H9 (cell line): ENCODE measurements around the gene ENOX1. TPM values are rescaled to one million over a fixed set of nuclear protein-coding genes. Genes with fewer than 3 reads are reported as not detected.

Source experiments
- DNase-seq: peaks from one replicate; pipeline ENCODE4 v3.0.0-alpha.2; 2017
- H2AFZ ChIP-seq: one replicate; pipeline ENCODE4 v1.6.1; 2013; ENCODE audit warnings: mild to moderate bottlenecking, low read length, control low read depth, moderate library complexity
- H2AK5ac ChIP-seq: 2 replicates; pipeline ENCODE4 v1.6.1; 2013; ENCODE audit warnings: low read length, control low read depth, mixed read lengths; ENCODE audit not compliant: insufficient read length
- H2BK120ac ChIP-seq: one replicate; pipeline ENCODE4 v1.6.1; 2013; ENCODE audit warnings: low read depth, mild to moderate bottlenecking, low read length, control low read depth, inconsistent platforms; ENCODE audit not compliant: poor library complexity, severe bottlenecking
- H2BK12ac ChIP-seq: 2 replicates; pipeline ENCODE4 v1.6.1; 2013; ENCODE audit warnings: low read length, control low read depth, mixed read lengths, low read depth; ENCODE audit not compliant: insufficient read length
- H2BK15ac ChIP-seq: 2 replicates; pipeline ENCODE4 v1.6.1; 2013; ENCODE audit warnings: low read depth, low read length, control low read depth
- H2BK20ac ChIP-seq: one replicate; pipeline ENCODE4 v1.6.1; 2013; ENCODE audit warnings: low read depth, mild to moderate bottlenecking, low read length, control low read depth, inconsistent platforms; ENCODE audit not compliant: poor library complexity, severe bottlenecking
- H2BK5ac ChIP-seq: 2 replicates; pipeline ENCODE4 v1.6.1; 2013; ENCODE audit warnings: low read length, control low read depth, mixed read lengths; ENCODE audit not compliant: insufficient read length
- H3K14ac ChIP-seq: 2 replicates; pipeline ENCODE4 v1.6.1; 2013; ENCODE audit warnings: low read length, control low read depth; ENCODE audit not compliant: insufficient read depth
- H3K18ac ChIP-seq: 2 replicates; pipeline ENCODE4 v1.6.1; 2013; ENCODE audit warnings: low read depth, mild to moderate bottlenecking, mixed read lengths, low read length, control low read depth; ENCODE audit not compliant: insufficient read length
- H3K23ac ChIP-seq: 2 replicates; pipeline ENCODE4 v1.6.1; 2013; ENCODE audit warnings: low read length, control low read depth, mixed read lengths, low read depth; ENCODE audit not compliant: insufficient read length
- H3K23me2 ChIP-seq: 2 replicates; pipeline ENCODE4 v1.6.1; 2013; ENCODE audit warnings: low read depth, mild to moderate bottlenecking, mixed read lengths, low read length, control low read depth; ENCODE audit not compliant: insufficient read length, poor library complexity, severe bottlenecking
- H3K27ac ChIP-seq: 2 replicates; pipeline ENCODE4 v1.5.1; 2013; ENCODE audit warnings: low read length, control low read depth, mixed read lengths, low read depth; ENCODE audit not compliant: insufficient read length
- H3K27me3 ChIP-seq: 2 replicates; pipeline ENCODE4 v1.6.1; 2013; ENCODE audit warnings: low read length, control low read depth, inconsistent platforms; ENCODE audit not compliant: insufficient read depth
- H3K4ac ChIP-seq: 2 replicates; pipeline ENCODE4 v1.6.1; 2013; ENCODE audit warnings: low read depth, mild to moderate bottlenecking, control low read depth, inconsistent platforms, low read length, moderate library complexity
- H3K4me1 ChIP-seq: 2 replicates; pipeline ENCODE4 v1.6.1; 2013; ENCODE audit warnings: low read length, control low read depth, inconsistent platforms; ENCODE audit not compliant: insufficient read depth
- H3K4me2 ChIP-seq: 2 replicates; pipeline ENCODE4 v1.6.1; 2013; ENCODE audit warnings: low read length, control low read depth, mixed read lengths; ENCODE audit not compliant: insufficient read length, insufficient read depth
- H3K56ac ChIP-seq: 2 replicates; pipeline ENCODE4 v1.6.1; 2013; ENCODE audit warnings: low read depth, mild to moderate bottlenecking, mixed read lengths, low read length, control low read depth; ENCODE audit not compliant: insufficient read length
- H3K79me1 ChIP-seq: 2 replicates; pipeline ENCODE4 v1.6.1; 2013; ENCODE audit warnings: low read depth, mild to moderate bottlenecking, moderate library complexity, low read length, control low read depth, inconsistent platforms; ENCODE audit not compliant: insufficient read depth, poor library complexity, severe bottlenecking
- H3K79me2 ChIP-seq: 2 replicates; pipeline ENCODE4 v1.6.1; 2013; ENCODE audit warnings: low read length, control low read depth, inconsistent platforms; ENCODE audit not compliant: insufficient read depth
- H3K9ac ChIP-seq: 2 replicates; pipeline ENCODE4 v1.6.1; 2013; ENCODE audit warnings: low read length, control low read depth, mixed read lengths; ENCODE audit not compliant: insufficient read length; ENCODE audit errors: extremely low read depth
- H3K9me3 ChIP-seq: one replicate; pipeline ENCODE4 v1.6.1; 2013; ENCODE audit warnings: low read depth, low read length, inconsistent platforms; ENCODE audit not compliant: control insufficient read depth
- H3T11ph ChIP-seq: one replicate; pipeline ENCODE4 v1.6.1; 2013; ENCODE audit warnings: mild to moderate bottlenecking, low read length, control low read depth, inconsistent platforms
- H4K20me1 ChIP-seq: one replicate; pipeline ENCODE4 v1.6.1; 2013; ENCODE audit not compliant: control insufficient read depth, insufficient read length, insufficient read depth
- H4K5ac ChIP-seq: 2 replicates; pipeline ENCODE4 v1.6.1; 2013; ENCODE audit warnings: low read depth, mild to moderate bottlenecking, mixed read lengths, low read length, control low read depth; ENCODE audit not compliant: insufficient read length
- H4K8ac ChIP-seq: replicated peaks from 2 replicates; pipeline ENCODE4 v1.6.1; 2013; ENCODE audit warnings: low read length, control low read depth, mixed read lengths, low read depth; ENCODE audit not compliant: insufficient read length
- H4K91ac ChIP-seq: 2 replicates; pipeline ENCODE4 v1.6.1; 2013; ENCODE audit warnings: low read depth, mild to moderate bottlenecking, moderate library complexity, mixed read lengths, low read length, control low read depth; ENCODE audit not compliant: insufficient read length
- H3K27ac Mint-ChIP-seq, 3 experiments: 2 replicates in 2 of 3; 3 replicates in 1 of 3; pipeline ENCODE4 v1.8.0; 2020 to 2021; ENCODE audit warnings: mixed read lengths in 3 of 3, mild to moderate bottlenecking in 1 of 3, moderate library complexity in 1 of 3
- H3K27me3 Mint-ChIP-seq: 2 replicates; pipeline ENCODE4 v1.8.0; 2021; ENCODE audit warnings: low read depth, mild to moderate bottlenecking, moderate library complexity, mixed read lengths
- H3K36me3 Mint-ChIP-seq, 3 experiments: 2 replicates in 2 of 3; 3 replicates in 1 of 3; pipeline ENCODE4 v1.8.0; 2020 to 2021; ENCODE audit warnings: low read depth in 3 of 3, mixed read lengths in 3 of 3; ENCODE audit not compliant: insufficient read depth in 1 of 3
- H3K4me1 Mint-ChIP-seq, 2 experiments: 2 replicates each; pipeline ENCODE4 v1.8.0; 2020; ENCODE audit warnings: mixed read lengths in 2 of 2
- H3K4me3 Mint-ChIP-seq, 2 experiments: 2 replicates in 1 of 2; 3 replicates in 1 of 2; pipeline ENCODE4 v1.8.0; 2020 to 2021; ENCODE audit warnings: mild to moderate bottlenecking in 2 of 2, mixed read lengths in 2 of 2, moderate library complexity in 1 of 2
- H3K9me3 Mint-ChIP-seq, 2 experiments: 2 replicates in 1 of 2; 3 replicates in 1 of 2; pipeline ENCODE4 v1.8.0; 2020; ENCODE audit warnings: mild to moderate bottlenecking in 2 of 2, mixed read lengths in 2 of 2, moderate library complexity in 1 of 2
- CTCF ChIP-seq: fragments of 200-600 bp; sonication (generic); conservative IDR thresholded peaks from 3 replicates; pipeline ENCODE4 v1.8.0; 2021; ENCODE audit warnings: antibody characterized with exemption, mild to moderate bottlenecking
- WGBS: extraction: QIAGEN DNeasy Blood & Tissue Kit; methylation state at CpG from one replicate; pipeline ENCODE4 v1.1.7; 2013; ENCODE audit warnings: missing lambda C conversion rate, low lambda C conversion rate, mixed read lengths; ENCODE audit not compliant: insufficient read length; ENCODE audit errors: extremely low coverage; 5-methylcytosine and 5-hydroxymethylcytosine counted together
- total RNA-seq: library from RNA; stranded (reverse); gene quantifications from 2 replicates; pipeline ENCODE4 v1.2.1, GENCODE V29; 2021

ENOX1 gene
- total RNA-seq, 1 experiment from 2014 or later, result 0.24 TPM

GRCh38 chr13:43331672-43332071, 455.1 kb downstream of the ENOX1 start:
- no peak overlapping the region for H2AFZ ChIP-seq
- H3K4me2 ChIP-seq, result no peak overlapping the region
- no peak for DNase-seq
- no peak overlapping the region for H4K91ac ChIP-seq
- H3K9ac ChIP-seq, result no peak overlapping the region
- H3K79me2 ChIP-seq, result no peaks in the 10 kb centered on the region
- H4K20me1 ChIP-seq, result no peaks in the 10 kb centered on the region
- H2BK12ac ChIP-seq, result no peak overlapping the region
- TF ChIP-seq CTCF, result no peak
- no peaks in the 10 kb centered on the region for H3K27me3 ChIP-seq
- H2AK5ac ChIP-seq, result no peak overlapping the region
- no peaks in the 10 kb centered on the region for H3K79me1 ChIP-seq
- H3K14ac ChIP-seq, result no peak overlapping the region
- Mint-ChIP-seq H3K4me1 (no peaks in the 10 kb centered on the region; a peak in 1 of 4 replicates), H3K9me3 (no peaks in the 10 kb centered on the region), H3K27ac (no peak overlapping the region), H3K36me3 (no peaks in the 10 kb centered on the region), H3K4me3 (no peak overlapping the region), H3K27me3 (peaks cover 6% of the 10 kb centered on the region)
- no peak overlapping the region for H4K8ac ChIP-seq
- WGBS, result no CpG with 5 or more reads among the region's 6 CpGs
- no peaks in the 10 kb centered on the region for H3K4me1 ChIP-seq
- no peak overlapping the region for H2BK120ac ChIP-seq
- no peak overlapping the region for H3K56ac ChIP-seq
- H3K27ac ChIP-seq, result no peak overlapping the region
- H2BK20ac ChIP-seq, result no peak overlapping the region
- no peak overlapping the region for H3K18ac ChIP-seq
- no peak overlapping the region for H3T11ph ChIP-seq
- H2BK15ac ChIP-seq, result no peak overlapping the region
- no peaks in the 10 kb centered on the region for H3K9me3 ChIP-seq
- H2BK5ac ChIP-seq, result no peak overlapping the region
- H4K5ac ChIP-seq, result no peak overlapping the region
- H3K4ac ChIP-seq, result no peak overlapping the region
- no peak overlapping the region for H3K23ac ChIP-seq
- H3K23me2 ChIP-seq, result no peaks in the 10 kb centered on the region
